Stimulated activated naive CD8-positive, alpha-beta T cell treated with anti-CD3 and anti-CD28 coated beads, Interleukin-15, Interleukin-2, amounts not matched to agents 100 U/mL and 50 U/mL, for 24 hours (primary cell): Measurements from ENCODE around the gene ATF4.
"Not testable (repeated sequence)": the region's sequence is repeated elsewhere in the genome, so short reads cannot be mapped to it uniquely, and the experiment has no call there.

Source experiments
- ATAC-seq: fragments of 150-1000 bp; cut with Tn5 transposase; one replicate; pipeline ENCODE4 v1.10.0; 2021
- DNase-seq: peaks from one replicate; pipeline ENCODE4 v3.0.0; 2021

Gene ATF4

GRCh38 chr22:39511226-39511625 lies 9.1 kb upstream of the ATF4 start:
- no peak for DNase-seq
- no peak for ATAC-seq

- DNase-seq = no peak
- no peak for ATAC-seq
Observed at GRCh38 chr22:39512026-39512425, 8.3 kb upstream of the ATF4 start.

- DNase-seq (no peak), ATAC-seq (no peak)
Observed at GRCh38 chr22:39513791-39514190, 6.6 kb upstream of the ATF4 start.

DNA sequence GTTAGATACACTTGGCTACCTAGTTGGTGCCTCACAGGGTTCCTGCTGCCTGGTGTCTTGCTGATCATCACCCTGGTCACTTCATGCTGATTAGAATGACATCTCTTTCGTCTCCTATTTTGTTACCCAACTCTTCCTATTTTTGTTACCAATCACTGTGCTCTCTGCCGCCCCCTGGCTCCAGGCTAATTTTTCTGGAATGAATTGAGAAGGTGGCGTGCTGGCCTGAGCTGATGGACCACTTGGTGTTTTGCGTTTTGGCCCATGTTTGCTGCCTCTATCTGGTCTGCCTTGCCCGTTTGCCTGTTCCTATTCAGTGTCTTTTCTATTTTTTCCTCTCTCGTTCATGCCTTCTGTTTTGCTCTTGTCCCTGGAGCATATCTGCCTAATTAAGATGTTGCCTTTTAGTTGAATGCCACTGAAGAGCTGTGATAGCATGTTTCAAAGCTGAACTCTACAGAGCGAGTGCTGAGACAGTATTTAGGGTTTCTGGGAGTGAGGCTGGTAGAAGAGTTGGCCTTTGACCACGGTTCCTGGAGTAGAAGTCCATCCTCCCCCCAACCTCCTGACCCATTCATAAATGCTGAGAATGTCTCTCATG lies 5.9 kb upstream of the ATF4 start:
- peak; percentile 68 for DNase-seq
- no peak for ATAC-seq

DNA sequence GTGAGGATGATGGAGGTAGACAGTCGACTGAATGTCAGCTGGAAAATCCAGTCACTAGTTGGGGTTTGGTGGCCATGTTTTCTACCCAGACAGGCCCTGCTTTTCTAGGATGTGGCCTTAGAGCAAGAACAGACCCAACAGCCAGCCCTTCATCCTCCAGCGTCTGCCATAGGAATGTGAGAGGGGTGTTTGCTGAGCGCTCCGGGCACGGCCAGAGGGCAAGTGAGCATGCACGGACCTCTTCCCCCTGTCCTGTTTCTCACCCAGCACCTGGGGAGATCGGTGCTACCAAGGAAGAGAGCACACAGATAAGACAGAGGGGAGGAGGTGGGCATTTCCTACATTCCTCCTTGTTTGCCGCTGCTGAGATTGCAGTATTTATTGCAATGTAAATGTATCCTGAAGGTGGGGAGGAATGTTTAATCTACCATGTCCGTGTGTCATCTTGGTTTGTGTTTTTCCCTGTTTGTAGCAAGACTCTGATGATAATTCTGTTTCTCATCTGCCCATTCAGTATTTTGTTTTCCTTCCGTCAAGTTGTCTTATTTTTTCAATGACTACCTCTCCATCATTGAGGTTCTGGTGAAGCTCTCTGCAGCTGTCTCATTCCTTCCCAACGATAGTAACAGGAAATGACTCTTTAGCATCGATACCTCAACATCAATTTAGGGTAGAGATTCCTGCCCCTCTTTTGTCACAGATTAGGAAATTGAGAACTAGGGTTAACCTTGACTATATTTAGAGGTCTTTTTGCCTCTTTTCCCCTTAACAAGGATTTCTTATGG lies 4.9 kb upstream of the ATF4 start:
- DNase-seq (no peak), ATAC-seq (no peak)

GRCh38 chr22:39517470-39517869 lies 2.9 kb upstream of the ATF4 start:
- DNase-seq (no peak), ATAC-seq (no peak)

DNA sequence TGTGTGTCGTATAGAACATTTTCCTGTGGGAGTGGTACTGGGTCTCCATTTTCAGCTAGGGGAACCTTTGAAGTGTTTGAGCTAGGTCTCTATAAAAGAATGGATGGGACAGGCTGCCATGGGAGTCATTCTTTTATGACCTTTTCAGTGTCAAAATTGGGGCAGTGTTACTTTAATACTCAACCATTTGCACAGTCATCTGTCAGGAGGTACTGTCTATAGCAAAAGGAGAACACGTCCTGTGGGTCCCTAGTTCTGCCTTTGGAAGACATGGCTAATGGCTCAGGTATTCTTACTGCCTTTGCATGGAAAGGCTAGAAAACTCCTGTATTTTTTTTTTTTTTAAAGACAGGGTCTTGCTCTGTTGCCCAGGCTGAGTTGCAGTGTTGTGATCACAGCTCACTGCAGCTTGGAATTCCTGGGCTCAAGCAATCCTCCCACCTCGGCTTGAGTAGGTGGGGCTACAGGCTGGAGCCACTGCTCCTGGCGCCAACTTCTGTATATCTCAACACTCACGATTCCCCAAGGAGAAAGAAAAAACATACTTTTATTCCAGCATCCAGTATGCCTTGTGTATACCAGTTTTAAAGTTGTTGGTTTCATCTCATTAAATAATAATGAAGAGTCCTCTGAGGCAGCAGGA lies 2.1 kb upstream of the ATF4 start:
- ATAC-seq (no peak), DNase-seq (no peak)

GRCh38 chr22:39518996-39519680 lies 1.2 kb upstream of the ATF4 start:
- no peak for ATAC-seq
- no peak for DNase-seq

DNA sequence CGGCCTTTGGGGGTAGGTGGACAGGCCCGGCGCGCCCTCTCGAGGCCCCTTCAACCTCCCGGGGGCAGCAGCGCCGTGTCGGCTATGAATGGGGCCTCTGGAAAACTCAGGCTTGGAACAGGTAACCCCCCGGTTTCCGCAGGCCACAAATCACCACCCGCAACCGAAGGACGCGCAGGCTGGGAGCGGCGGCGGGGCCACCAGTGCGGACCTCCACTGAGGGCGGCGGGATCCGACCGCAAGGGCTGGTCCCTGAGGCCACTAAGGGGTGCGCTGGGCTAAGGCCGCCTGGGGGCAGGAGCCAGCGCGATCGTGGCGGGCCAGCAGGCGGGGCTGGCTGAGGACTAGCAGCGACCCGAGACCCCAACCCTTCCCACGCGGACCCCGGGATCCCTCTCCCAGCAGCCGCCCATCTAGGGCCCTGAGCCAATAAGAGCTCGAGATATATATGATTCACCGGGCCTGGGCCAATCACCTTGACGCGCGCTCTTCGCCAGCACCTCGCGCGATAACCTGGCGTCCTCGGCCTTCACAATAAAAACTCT lies 609 bp upstream of the ATF4 start:
- ATAC-seq = peak; percentile 93
- peak; percentile 95 for DNase-seq

DNA sequence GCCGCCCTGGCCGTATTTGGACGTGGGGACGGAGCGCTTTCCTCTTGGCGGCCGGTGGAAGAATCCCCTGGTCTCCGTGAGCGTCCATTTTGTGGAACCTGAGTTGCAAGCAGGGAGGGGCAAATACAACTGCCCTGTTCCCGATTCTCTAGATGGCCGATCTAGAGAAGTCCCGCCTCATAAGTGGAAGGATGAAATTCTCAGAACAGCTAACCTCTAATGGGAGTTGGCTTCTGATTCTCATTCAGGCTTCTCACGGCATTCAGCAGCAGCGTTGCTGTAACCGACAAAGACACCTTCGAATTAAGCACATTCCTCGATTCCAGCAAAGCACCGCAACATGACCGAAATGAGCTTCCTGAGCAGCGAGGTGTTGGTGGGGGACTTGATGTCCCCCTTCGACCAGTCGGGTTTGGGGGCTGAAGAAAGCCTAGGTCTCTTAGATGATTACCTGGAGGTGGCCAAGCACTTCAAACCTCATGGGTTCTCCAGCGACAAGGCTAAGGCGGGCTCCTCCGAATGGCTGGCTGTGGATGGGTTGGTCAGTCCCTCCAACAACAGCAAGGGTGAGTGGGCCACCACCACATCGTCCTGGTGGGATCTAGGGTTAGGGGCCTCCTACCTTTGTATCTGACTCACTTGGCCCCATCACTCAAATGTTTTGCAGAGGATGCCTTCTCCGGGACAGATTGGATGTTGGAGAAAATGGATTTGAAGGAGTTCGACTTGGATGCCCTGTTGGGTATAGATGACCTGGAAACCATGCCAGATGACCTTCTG lies 934 bp downstream of the ATF4 start:
- DNase-seq = peak; percentile 23

DNA sequence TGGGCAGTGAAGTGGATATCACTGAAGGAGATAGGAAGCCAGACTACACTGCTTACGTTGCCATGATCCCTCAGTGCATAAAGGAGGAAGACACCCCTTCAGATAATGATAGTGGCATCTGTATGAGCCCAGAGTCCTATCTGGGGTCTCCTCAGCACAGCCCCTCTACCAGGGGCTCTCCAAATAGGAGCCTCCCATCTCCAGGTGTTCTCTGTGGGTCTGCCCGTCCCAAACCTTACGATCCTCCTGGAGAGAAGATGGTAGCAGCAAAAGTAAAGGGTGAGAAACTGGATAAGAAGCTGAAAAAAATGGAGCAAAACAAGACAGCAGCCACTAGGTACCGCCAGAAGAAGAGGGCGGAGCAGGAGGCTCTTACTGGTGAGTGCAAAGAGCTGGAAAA lies 1.7 kb downstream of the ATF4 start:
- ATAC-seq, DNase-seq: not testable (repeated sequence)

More for the DNA sequence above, 934 bp downstream of the ATF4 start:
- ATAC-seq = not testable (repeated sequence)

DNA sequence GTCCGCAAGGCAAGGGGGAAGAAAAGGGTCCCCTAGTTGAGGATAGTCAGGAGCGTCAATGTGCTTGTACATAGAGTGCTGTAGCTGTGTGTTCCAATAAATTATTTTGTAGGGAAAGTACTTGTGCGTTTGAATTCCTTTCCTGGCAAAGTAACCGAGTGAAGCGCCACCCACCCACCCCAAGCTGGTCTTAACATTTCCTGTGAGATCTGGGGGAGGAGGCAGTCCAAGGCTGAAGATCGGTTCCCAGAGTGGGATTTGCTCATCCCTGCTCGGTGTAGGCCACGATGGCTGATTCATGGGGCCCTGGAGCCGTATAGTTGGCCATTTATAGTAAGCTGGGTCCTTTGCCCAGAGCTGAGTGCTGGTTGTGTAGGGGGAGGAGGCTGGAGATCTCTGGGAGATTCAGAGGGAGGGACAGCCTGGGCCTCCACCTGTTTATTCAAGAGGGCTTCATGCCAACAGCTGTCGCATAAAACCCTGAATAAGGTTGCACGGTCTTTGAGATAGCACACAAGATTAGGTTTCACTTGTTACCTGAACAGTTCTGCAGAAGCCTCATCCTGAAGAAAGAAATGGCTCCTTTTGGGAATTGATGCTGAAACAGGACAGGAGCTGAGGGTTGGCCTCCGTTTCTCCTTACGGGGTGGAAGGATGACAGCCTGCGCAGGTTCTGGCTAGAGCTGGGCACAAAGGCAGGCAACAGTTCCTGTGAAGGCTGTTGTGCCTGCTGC lies 2.4 kb downstream of the ATF4 start:
- DNase-seq = peak; percentile 46
- no peak for ATAC-seq

GRCh38 chr22:39524089-39524752 lies 3.9 kb downstream of the ATF4 start:
- ATAC-seq (no peak), DNase-seq (no peak)

DNA sequence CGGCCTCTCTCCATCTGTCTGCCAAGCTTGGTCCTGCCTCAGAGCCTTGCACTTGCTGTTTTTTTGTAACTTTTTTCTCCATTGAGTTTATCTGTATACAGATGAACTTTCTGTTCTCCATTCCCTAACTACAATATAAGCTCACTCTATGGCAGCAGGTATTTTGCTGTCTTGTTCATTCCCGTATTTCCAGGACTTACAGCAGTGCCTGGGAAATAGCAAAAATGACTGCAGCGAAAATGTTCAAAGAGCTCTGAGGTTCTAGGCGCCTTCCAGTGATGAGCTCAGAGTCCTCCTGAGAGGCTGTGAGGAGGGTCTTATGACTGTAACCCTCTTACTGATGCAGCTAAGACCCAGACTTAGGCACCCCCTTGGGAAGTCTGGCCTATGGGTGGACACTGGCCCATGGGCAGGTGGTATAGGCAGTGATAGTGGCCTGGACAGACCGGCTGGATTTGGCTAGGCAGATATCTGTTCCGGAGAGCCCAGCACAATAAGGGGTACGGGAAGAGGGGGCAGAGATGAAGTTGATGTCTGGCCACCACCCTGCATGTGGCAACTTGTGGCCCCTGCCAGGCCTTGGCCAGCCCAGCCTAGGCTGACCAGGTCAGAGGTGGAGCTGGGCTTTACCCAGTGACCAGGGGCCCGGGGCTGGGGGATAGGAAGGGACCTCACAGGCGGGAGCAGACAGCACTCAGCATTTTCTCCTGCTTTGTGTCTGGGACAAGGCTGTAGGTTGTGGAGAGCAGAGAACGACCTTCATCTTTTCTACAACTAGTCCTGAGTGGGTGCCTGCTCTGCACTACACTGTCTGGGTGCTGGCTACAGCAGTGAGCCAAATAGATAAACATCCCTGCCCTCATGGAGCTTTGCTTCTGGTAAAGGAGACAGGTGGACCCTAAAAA lies 4.6 kb downstream of the ATF4 start:
- DNase-seq (no peak), ATAC-seq (no peak)

GRCh38 chr22:39525658-39525975 lies 5.3 kb downstream of the ATF4 start:
- ATAC-seq (no peak), DNase-seq (no peak)

GRCh38 chr22:39526736-39527171 lies 6.4 kb downstream of the ATF4 start:
- DNase-seq (peak; percentile 38), ATAC-seq (peak; percentile 31)

GRCh38 chr22:39527481-39527961 lies 7.2 kb downstream of the ATF4 start:
- ATAC-seq = no peak
- no peak for DNase-seq

DNA sequence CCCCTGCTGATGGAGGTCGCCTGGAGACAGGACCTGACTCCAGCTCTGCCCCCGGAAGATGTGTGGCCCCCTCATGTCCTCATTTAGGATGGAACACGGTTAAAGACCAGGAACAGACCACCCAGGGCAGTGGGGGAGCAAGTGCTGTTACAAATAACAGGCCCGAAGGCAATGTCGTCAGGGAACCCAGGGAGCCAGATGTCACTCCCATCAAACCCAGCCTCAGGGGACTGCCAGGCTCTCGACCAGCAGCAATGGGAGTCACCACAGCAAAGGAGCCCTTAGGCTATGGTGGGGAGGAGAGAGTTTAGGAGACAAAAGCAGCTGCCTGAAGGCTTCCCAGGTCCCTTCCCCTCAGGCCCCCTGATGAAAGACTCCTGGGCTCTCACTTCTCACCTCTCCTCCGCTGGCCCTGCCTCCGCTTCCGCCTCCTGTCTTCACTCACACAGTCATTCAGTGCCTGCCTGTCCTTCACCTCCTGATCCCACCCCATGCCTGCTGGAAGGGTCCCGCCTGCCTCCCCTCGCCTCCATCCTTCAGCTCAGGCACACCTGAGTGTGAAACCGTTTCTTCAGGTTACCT lies 7.8 kb downstream of the ATF4 start:
- ATAC-seq (no peak), DNase-seq (no peak)
